Stimulated activated CD4-positive, alpha-beta T cell treated with anti-CD3 and anti-CD28 coated beads, TNF-alpha, amount 100 ng/mL, for 48 hours (primary cell): Measurements from ENCODE around the gene FCSK.
A peak's percentile ranks its signal among the peaks of the same experiment; 100 is the strongest.
"Not testable (repeated sequence)": the region's sequence is repeated elsewhere in the genome, so short reads cannot be mapped to it uniquely, and the experiment has no call there.

Experiments used
- DNase-seq, 3 donors: peaks; one replicate each; pipeline ENCODE4 v3.0.0-alpha.2; 2020; ENCODE audit warnings: low read depth in 3 of 3

The FCSK gene

DNA sequence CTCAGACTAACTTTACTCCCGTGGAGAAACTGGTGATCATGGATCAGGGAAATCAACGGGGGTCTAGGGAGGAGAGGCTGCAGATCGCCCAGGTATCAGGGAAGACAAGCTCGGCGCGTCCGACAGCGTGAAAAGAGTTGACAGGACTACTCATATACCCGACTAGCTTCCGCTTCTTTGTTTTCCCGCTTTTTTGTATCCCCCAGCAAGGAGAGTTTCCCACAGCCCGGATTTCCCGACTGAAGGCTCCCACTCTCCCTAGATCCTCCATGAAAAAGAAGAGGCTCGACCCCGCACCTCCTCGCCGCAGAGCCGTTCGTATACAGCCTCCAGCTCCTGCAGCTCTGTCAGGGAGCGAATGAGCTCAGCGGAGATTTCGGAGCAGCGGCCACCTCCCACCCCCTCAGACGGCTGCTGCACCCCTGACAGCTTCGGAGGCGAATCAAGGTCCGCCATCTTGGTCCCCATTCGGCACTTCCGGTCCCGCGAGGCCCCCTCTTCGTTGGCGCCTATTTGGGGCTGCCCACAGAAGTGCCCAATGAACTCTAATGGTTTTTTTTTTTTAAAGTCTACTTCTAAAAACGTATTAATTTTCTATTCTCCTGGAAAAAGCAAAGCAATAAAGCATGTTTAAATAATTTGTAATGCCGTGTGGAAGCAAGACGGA is 68.8 kb downstream of the FCSK start, which contains the start of gene COG4:
Gene COG4, minus strand, starts transcription at position 479 of the 667 bp plus-strand sequence. Its CDS starts 11 bp downstream, at position 468.
- DNase-seq = peak; percentile 83 to 88 (median 87)

DNA sequence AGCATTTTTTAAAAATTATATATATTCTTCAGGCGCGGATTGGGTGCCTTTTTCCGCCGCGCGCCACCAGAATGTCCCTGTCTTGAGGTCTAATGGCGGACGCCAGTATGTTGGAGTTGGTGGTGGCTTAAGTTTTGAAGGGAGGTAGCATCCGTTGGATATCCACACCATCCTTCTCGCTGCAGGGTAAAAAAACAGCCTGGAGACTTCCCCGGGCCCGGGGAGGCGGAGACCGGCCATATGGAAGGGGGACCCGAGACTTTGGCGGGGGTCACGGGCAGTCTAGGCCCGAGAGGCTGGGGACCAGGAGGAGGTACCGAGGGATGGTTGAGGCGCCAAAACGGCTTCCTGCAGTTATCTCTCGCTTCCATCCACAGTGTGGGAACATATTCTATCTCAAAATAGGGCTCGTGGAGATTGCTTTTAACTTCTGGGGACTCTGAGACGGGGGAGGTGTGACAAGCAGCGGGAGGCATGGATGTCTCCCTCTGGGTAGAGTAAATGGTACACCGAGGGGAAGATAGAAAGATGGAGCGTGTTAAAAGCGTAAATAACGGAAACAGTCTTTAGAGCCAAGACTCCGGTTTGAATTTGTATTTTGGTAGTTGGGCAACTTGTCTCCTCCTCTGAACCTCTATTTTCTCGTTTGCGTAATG is 69.5 kb downstream of the FCSK start, which contains the start of gene SF3B3:
Gene SF3B3, plus strand, starts transcription at position 74 of the 656 bp plus-strand sequence. CDS start 2,841 bp downstream, outside the sequence.
- peak; percentile 43 to 64 (median 51) for DNase-seq

DNA sequence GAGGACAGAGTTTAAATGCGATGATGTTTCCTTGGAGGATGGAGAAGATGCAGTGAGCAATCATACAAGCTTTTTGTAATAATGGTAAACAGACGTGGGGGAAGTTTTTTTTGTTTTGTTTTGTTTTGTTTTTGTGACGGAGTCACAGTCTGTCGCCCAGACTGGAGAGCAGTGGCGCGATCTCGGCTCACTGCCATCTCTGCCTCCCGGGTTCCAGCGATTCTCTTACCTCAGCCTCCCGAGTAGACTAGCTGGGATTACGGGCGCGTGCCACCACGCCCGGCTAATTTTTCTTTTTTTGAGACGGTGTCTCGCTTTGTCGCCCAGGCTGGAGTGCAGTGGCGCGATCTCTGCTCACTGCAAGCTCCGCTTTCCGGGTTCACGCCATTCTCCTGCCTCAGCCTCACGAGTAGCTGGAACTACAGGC is 70.0 kb downstream of the FCSK start:
- not testable (repeated sequence) for DNase-seq

DNA sequence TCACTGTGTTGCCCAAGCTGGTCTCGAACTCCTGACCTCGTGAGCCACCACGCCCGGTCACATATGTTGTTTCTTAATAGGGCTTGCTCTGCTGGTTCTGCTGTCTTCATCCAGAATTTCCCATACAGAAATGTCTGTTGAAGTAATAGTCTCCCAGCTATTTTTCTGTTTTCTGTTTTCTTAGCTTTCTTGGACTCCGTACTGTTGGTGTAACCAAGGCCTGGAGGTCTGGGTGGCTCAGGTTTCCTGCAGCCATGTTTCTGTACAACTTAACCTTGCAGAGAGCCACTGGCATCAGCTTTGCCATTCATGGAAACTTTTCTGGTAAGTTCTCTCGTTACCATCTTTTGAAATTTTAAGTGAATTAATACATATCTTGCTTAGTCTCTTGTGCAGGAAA is 72.0 kb downstream of the FCSK start:
- no peak for DNase-seq

DNA sequence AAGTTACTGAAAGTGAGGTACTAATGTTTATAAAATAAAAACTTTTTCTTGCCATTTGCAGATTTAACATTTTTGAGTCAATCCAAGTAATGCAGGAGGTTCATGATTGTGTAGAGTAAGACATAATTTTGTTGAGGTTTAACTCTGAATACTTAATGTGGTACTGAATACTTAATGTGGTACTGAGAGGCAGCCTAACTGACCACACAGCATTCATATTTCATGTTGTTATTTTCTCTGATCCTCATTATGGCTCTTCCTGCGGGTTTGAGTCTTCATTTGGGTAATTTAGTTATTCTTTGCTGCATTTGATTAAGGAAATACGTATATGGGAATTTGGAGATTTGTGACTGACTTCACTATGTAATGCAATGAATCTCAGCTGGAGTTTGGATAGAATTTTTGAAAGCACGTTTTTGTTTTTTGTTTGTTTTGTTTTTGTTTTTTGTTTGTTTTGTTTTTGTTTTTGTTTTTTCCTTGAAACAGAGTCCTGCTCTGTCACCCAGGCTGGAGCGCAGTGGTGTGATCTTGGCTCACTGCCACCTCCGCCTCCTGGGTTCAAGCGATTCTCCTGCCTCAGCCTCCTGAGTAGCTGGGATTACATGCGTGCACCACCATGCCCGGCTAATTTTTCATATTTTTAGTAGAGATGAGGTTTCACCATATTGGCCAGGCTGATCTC is 73.1 kb downstream of the FCSK start:
- DNase-seq = no peak

DNA sequence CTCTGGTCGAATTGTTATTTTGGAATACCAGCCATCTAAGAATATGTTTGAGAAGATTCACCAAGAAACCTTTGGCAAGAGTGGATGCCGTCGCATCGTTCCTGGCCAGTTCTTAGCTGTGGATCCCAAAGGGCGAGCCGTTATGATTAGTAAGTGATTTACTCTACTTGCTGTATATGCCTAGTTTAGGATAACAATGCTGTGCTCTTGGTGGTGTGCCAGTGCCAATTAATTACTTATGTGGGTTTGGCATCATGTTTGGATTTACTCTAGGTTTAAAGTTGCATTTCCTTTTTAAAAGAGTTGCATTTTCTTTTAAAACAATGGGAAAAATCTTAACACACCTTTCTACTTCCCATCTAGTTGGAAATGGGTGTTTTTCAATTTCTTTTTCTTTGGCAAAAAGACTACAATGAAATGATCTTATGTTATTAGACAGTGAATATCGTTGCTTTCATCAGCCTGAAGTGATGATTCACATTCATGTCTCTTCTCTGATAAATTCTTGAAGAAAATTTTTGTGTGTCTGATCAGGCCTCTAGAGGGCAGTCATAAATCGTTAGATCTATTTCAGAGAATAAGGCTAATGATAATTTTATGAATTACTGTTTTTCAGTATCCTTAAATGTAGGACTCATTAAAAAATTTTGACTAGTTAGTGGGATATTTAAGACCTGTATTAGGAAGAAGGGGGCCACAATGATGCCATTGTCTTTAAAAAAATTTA is 74.8 kb downstream of the FCSK start:
- no peak for DNase-seq
